ENCODE results near the gene SUSD5.

Gene SUSD5

GRCh38 chr3:33146791-33147445 lies 71.7 kb downstream of the SUSD5 start:
- H2AFZ ChIP-seq (ENCODE audit: low read length): no peak overlapping the region
- no peak overlapping the region for H3K4me2 ChIP-seq (ENCODE audit: low read length)
- H3K9ac ChIP-seq (ENCODE audit: low read length): no peak overlapping the region
- no peaks in the 10 kb centered on the region for H3F3A ChIP-seq (ENCODE audit: insufficient read depth, low read length)
- H3K4me3 ChIP-seq (ENCODE audit: low read depth, low read length, poor library complexity, severe bottlenecking): no peak overlapping the region
- TF ChIP-seq CTCF (IDR thresholded peaks at IDR 0.05; ENCODE audit: low read length) (no peak), EZH2 (IDR thresholded peaks at IDR 0.05; ENCODE audit: borderline replicate concordance, low read length) (no peak)
- H3K9me2 ChIP-seq (ENCODE audit: low read depth, low read length): no peaks in the 10 kb centered on the region
- H3K27ac ChIP-seq (ENCODE audit: low read depth, low read length, poor library complexity, severe bottlenecking): no peak overlapping the region
- H3K4me1 ChIP-seq (ENCODE audit: insufficient read depth, low read length, severe bottlenecking): no peaks in the 10 kb centered on the region
- no peaks in the 10 kb centered on the region for H3K36me3 ChIP-seq (ENCODE audit: insufficient read depth, low read length)
- no peaks in the 10 kb centered on the region for H3K79me2 ChIP-seq (ENCODE audit: insufficient read depth, low read length)
- H3K9me3 ChIP-seq (ENCODE audit: low read length): no peaks in the 10 kb centered on the region
- no peaks in the 10 kb centered on the region for H4K20me1 ChIP-seq (ENCODE audit: insufficient read depth, low read length)
- H3K27me3 ChIP-seq (ENCODE audit: insufficient read depth, low read length): no peaks in the 10 kb centered on the region

DNA sequence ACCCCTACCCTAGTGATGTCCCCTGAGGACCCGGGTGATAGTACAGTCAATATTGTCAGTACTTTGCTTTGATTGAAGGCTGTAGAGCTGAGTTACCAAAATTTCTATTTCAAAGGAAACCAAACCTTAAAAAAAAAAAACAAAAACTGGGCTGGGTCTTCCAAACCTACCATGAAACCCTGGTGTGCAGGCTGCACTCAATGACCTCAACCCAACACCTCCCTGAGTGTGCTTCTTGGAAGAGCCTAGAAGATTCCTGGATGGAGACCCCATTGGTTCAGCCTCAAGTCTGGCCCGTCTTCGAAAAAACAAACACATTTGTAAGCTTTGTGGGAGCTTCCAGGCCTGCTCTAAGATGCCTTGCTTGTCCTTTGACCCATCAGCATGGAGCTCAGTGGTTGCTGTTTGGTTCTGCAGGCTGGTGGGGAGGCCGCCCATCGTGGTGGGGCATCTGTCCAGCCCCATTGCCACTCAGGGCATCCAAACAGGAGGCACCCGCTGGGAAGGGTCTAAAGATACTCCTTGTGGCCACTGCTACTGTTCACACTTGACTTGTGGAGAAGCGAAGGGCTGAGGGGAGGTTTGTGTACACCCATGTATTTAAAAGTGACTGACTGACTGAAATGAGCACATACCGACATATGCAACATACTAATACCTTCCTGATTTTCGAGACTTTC lies 72.6 kb downstream of the SUSD5 start:
- no peak for TF ChIP-seq EZH2 (IDR thresholded peaks at IDR 0.05; ENCODE audit: borderline replicate concordance, low read length)
- Histone ChIP-seq H3K4me1 (ENCODE audit: insufficient read depth, low read length, severe bottlenecking) (no peaks in the 10 kb centered on the region), H3K4me2 (ENCODE audit: low read length) (no peak overlapping the region)

DNA sequence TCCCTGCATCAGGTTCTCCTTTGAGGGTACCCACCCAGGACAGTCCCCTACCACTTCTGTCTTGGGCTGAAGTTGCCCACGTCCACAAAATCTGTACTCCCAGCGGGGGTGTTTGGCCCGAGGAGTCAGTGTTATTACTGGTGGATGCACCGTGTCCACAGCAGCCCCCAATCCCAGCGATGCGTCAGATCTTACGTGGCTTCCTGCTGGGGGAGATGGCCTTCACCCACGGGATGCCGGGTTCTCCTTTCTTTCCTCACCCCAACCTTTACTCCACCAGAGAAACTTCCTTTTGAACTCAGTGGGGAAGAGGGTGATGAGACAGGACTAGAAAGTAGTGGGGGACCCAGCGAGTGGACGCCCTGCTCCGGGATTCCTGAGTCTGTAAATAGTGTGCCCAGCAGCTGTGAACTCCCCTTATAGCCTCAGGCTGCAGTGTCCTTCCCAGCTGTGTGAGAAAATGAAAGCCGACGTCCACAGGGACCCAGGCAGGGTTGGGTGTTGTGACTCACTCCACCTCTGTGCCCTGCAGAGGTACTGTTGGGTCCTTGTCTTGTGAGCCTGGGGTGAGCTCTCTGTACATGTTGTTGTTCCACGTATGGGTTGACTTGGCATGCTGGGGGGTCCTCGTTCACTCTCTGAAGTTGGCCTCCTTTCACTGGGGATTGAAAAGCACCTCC lies 73.2 kb downstream of the SUSD5 start:
- no peaks in the 10 kb centered on the region for H4K20me1 ChIP-seq (ENCODE audit: insufficient read depth, low read length)
- H3K4me1 ChIP-seq (ENCODE audit: insufficient read depth, low read length, severe bottlenecking): no peaks in the 10 kb centered on the region
- H3K36me3 ChIP-seq (ENCODE audit: insufficient read depth, low read length): no peaks in the 10 kb centered on the region
- TF ChIP-seq CTCF (IDR thresholded peaks at IDR 0.05; ENCODE audit: low read length): no peak
- no peak for TF ChIP-seq EZH2 (IDR thresholded peaks at IDR 0.05; ENCODE audit: borderline replicate concordance, low read length)
- no peaks in the 10 kb centered on the region for H3F3A ChIP-seq (ENCODE audit: insufficient read depth, low read length)
- no peak overlapping the region for H2AFZ ChIP-seq (ENCODE audit: low read length)
- no peaks in the 10 kb centered on the region for H3K9me2 ChIP-seq (ENCODE audit: low read depth, low read length)
- H3K4me2 ChIP-seq (ENCODE audit: low read length): no peak overlapping the region
- H3K9ac ChIP-seq (ENCODE audit: low read length): no peak overlapping the region
- no peaks in the 10 kb centered on the region for H3K79me2 ChIP-seq (ENCODE audit: insufficient read depth, low read length)
- H3K9me3 ChIP-seq (ENCODE audit: low read length): no peaks in the 10 kb centered on the region
- H3K4me3 ChIP-seq (ENCODE audit: low read depth, low read length, poor library complexity, severe bottlenecking): no peak overlapping the region
- H3K27ac ChIP-seq (ENCODE audit: low read depth, low read length, poor library complexity, severe bottlenecking): no peak overlapping the region
- H3K27me3 ChIP-seq (ENCODE audit: insufficient read depth, low read length): no peaks in the 10 kb centered on the region

More for the DNA sequence above, 72.6 kb downstream of the SUSD5 start:
- Histone ChIP-seq H2AFZ (ENCODE audit: low read length) (no peak overlapping the region), H3K79me2 (ENCODE audit: insufficient read depth, low read length) (no peaks in the 10 kb centered on the region), H3K9ac (ENCODE audit: low read length) (no peak overlapping the region), H3K9me2 (ENCODE audit: low read depth, low read length) (no peaks in the 10 kb centered on the region), H3K27me3 (ENCODE audit: insufficient read depth, low read length) (no peaks in the 10 kb centered on the region), H3F3A (ENCODE audit: insufficient read depth, low read length) (no peaks in the 10 kb centered on the region), H3K27ac (ENCODE audit: low read depth, low read length, poor library complexity, severe bottlenecking) (no peak overlapping the region), H4K20me1 (ENCODE audit: insufficient read depth, low read length) (no peaks in the 10 kb centered on the region), H3K36me3 (ENCODE audit: insufficient read depth, low read length) (no peaks in the 10 kb centered on the region), H3K4me3 (ENCODE audit: low read depth, low read length, poor library complexity, severe bottlenecking) (no peak overlapping the region), H3K9me3 (ENCODE audit: low read length) (no peaks in the 10 kb centered on the region)
